Stomach smooth muscle (tissue), 2 donors: ENCODE measurements around the gene GFI1B.

Source experiments
- H3K27ac ChIP-seq: one replicate; pipeline ENCODE4 v1.7.0; 2013; ENCODE audit warnings: mild to moderate bottlenecking, low read length, inconsistent platforms
- H3K27me3 ChIP-seq, 2 donors: one replicate each; pipeline ENCODE4 v1.7.0; 2013; ENCODE audit warnings: low read length in 2 of 2; ENCODE audit not compliant: insufficient read depth in 2 of 2, control insufficient read depth in 1 of 2
- H3K36me3 ChIP-seq, 2 donors: one replicate each; pipeline ENCODE4 v1.7.0; 2013; ENCODE audit warnings: low read length in 2 of 2; ENCODE audit not compliant: control insufficient read depth in 2 of 2, insufficient read depth in 2 of 2
- H3K4me1 ChIP-seq: one replicate; pipeline ENCODE4 v1.7.0; 2013; ENCODE audit warnings: low read length; ENCODE audit not compliant: control insufficient read depth, insufficient read depth
- H3K4me3 ChIP-seq, 2 donors: one replicate each; pipeline ENCODE4 v1.7.0; 2013; ENCODE audit warnings: low read length in 2 of 2
- H3K9ac ChIP-seq, 2 donors: one replicate each; pipeline ENCODE4 v1.7.0; 2013; ENCODE audit warnings: low read length in 2 of 2, mild to moderate bottlenecking in 1 of 2
- H3K9me3 ChIP-seq, 2 donors: one replicate each; pipeline ENCODE4 v1.7.0; 2013; ENCODE audit warnings: low read length in 2 of 2; ENCODE audit not compliant: control insufficient read depth in 2 of 2
- donor health status: healthy.
- donor health status: Pancreatic carcinoma.

The GFI1B gene

DNA sequence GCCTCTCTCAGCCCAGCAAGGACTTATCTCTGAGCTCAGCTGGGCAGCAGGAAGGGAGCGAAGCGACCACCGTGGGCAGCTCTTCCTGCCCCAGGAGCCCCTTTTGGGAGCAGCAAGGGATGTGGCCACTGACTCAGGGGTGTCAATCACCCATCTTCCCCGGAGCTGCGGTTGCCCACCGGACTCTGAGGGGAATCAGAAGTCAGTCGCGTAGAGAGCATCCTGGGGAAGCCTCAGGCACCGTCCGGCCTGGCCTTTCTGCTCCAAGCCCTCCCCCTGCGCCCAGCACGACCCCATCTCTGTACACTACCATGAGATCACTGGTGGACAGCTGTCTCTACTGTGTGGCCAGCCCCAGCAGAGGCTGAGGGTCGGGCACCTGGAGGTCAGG lies 24.6 kb downstream of the GFI1B start:
- Histone ChIP-seq H3K27me3 (peaks cover 12 to 37% of the 10 kb centered on the region in 2 donors), H3K36me3 (no peaks in the 10 kb centered on the region), H3K4me1 (no peaks in the 10 kb centered on the region), H3K27ac (no peak overlapping the region), H3K4me3 (no peak overlapping the region), H3K9me3 (no peaks in the 10 kb centered on the region), H3K9ac (no peak overlapping the region)

GRCh38 chr9:133003671-133004090 lies 25.2 kb downstream of the GFI1B start:
- Histone ChIP-seq H3K9ac (no peak overlapping the region), H3K9me3 (no peaks in the 10 kb centered on the region), H3K36me3 (no peaks in the 10 kb centered on the region), H3K27ac (no peak overlapping the region), H3K27me3 (peaks cover 12 to 38% of the 10 kb centered on the region in 2 donors), H3K4me3 (no peak overlapping the region), H3K4me1 (no peaks in the 10 kb centered on the region)

- Histone ChIP-seq H3K27me3 (peaks cover 12 to 38% of the 10 kb centered on the region in 2 donors), H3K9ac (no peak overlapping the region), H3K9me3 (no peaks in the 10 kb centered on the region), H3K4me3 (no peak overlapping the region), H3K4me1 (no peaks in the 10 kb centered on the region), H3K36me3 (no peaks in the 10 kb centered on the region), H3K27ac (no peak overlapping the region)
Measured at GRCh38 chr9:133004091-133004998, 25.9 kb downstream of the GFI1B start.

DNA sequence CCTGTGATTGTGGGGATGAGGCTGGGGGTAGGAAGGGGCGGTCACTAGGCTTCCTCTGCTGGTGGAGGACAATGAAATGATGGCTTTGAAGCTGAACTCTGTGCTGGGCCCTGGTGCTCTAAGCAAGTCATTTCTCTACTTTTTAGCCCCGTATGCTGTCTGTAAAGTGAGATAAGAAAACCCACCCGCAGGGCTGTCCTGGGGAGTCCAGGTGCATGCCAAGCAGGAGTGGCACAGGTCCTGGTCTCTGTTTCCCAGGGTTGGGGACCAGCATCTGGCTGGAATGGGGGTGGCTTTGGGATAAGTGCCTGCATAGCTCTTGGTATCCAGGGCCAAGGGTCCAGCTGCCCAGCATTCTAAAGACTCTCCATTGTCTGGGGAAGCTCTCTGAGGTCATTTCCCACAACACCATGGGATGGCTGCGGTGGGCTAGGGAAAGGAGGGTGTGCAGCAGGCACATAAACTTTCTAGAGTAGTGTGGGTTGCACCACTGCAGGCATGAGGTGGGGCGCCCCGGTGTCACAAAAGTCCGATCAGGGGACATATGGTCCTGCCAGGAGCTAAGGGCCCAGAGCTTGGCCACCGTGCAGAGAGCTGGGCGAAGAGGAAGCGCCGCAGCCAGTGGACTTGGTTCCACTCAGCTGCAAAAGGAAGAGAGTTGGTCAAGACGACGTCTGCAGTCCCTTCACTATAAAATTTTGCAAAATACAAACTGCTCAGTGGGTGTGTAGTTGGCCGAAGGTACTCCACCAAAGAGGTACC lies 26.7 kb downstream of the GFI1B start:
- H3K27me3 ChIP-seq = peaks cover 12 to 38% of the 10 kb centered on the region in 2 donors

GRCh38 chr9:133005957-133006356 lies 27.5 kb downstream of the GFI1B start:
- Histone ChIP-seq H3K4me3 (no peak overlapping the region), H3K27ac (no peak overlapping the region), H3K27me3 (peaks cover 9 to 35% of the 10 kb centered on the region in 2 donors), H3K36me3 (no peaks in the 10 kb centered on the region), H3K9me3 (peaks cover 0 to 3% of the 10 kb centered on the region in 2 donors), H3K9ac (no peak overlapping the region), H3K4me1 (no peaks in the 10 kb centered on the region)

More for the DNA sequence above, 26.7 kb downstream of the GFI1B start:
- Histone ChIP-seq H3K27ac (no peak overlapping the region), H3K36me3 (no peaks in the 10 kb centered on the region), H3K9ac (no peak overlapping the region), H3K4me3 (no peak overlapping the region), H3K9me3 (peaks cover 0 to 3% of the 10 kb centered on the region in 2 donors), H3K4me1 (no peaks in the 10 kb centered on the region)

DNA sequence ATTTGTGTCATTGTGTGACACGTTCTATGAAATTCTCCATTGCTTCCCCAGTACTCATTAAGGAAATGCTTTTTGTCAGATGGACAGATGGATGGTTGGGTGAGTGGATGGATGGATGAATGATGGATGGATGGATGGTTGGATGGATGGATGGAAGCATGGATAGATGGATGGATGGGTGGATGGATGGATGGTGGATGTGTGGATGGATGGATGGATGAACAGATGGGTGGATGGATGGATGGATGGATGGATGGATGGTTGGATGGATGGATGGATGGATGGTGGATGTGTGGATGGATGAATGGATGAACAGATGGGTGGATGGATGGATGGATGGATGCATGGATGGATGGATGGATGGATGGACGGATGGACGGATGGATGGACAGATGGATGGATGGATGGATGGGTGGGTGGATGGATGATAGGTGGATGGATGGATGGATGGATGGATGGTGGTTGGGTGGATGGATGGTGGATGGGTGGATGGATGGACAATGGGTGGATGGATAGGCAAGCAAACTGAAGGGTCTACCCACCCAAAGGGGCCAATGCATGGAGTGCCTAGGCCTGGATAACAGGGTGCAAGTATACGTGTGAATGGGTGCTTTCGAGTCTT lies 28.3 kb downstream of the GFI1B start:
- Histone ChIP-seq H3K4me1 (no peaks in the 10 kb centered on the region), H3K4me3 (no peak overlapping the region), H3K27ac (no peak overlapping the region), H3K36me3 (no peaks in the 10 kb centered on the region), H3K9me3 (peaks cover 0 to 3% of the 10 kb centered on the region in 2 donors), H3K9ac (no peak overlapping the region), H3K27me3 (peaks cover 9 to 35% of the 10 kb centered on the region in 2 donors)

DNA sequence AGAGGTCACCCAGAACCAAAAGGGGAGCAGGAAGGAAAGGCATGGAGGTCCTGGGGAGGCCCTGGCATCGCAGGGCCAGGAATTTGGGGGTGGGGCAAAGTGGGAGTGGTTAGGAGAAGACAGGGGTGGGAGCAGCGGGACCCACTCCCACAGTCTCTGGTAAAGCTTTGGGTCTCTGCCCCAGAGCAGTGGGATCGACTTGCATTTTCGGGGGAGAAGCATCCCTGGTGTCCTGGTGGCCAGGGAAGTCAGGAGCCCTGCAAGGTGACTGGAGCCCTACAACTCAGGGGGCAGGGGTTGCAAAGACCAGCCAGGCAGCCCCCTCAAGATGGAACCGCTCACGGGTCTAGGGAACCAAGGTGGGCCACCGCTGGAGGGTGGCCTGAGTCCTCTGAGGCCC lies 29.9 kb downstream of the GFI1B start:
- Histone ChIP-seq H3K36me3 (no peaks in the 10 kb centered on the region), H3K4me3 (no peak overlapping the region), H3K27me3 (peaks cover 5 to 26% of the 10 kb centered on the region in 2 donors), H3K27ac (no peak overlapping the region), H3K4me1 (no peaks in the 10 kb centered on the region), H3K9me3 (peaks cover 0 to 3% of the 10 kb centered on the region in 2 donors), H3K9ac (no peak overlapping the region)

DNA sequence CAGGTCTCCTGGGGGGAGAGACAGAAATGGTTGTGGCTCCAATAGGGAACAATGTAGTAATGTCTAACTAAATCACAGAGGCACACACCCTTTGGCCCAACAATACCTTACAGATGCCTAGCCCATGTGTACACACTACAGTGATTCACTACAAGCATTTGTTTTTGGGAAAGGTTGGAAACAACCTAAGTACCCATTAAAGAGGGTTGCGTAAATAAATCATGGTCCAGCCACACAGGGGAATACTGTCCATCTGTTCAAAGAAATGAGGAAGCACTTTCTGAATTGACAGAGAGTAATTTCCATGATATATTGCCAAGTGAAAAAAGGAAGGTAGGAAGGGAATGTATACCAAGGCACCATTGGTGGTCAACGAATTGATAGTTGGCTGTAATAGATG lies 30.3 kb downstream of the GFI1B start:
- Histone ChIP-seq H3K4me1 (no peaks in the 10 kb centered on the region), H3K27ac (no peak overlapping the region), H3K9me3 (peaks cover 0 to 3% of the 10 kb centered on the region in 2 donors), H3K27me3 (peaks cover 5 to 23% of the 10 kb centered on the region in 2 donors), H3K36me3 (no peaks in the 10 kb centered on the region), H3K4me3 (no peak overlapping the region), H3K9ac (no peak overlapping the region)

DNA sequence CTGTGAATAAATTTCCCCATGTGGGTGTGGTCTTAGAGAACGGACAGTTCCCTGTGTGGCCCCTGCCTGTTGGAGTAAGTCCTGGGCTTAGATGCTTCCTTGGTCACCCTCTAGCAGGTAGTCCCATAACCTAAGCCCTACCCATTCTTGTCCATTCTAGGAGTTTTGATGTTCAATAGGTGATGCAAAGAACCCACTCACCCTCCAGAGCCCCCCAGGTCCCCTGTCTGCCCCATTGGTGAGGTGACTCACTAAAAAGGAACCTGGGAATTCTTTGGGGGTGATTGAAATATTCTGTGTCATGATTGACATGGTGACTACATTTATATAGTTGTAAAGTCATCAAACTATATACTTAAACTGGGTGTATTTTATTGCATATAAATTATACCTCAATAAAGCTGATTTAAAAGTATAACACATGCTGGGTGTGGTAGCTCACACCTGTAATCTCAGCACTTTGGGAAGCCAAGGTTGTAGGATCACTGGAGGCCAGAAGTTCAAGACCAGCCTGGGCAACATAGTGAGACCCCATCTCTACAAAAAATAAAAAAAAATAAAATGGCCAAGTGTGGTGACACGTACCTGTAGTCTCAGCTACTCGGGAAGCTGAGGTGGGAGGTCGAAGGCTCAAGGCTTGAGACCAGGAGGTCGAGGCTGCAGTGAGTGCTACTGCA lies 31.6 kb downstream of the GFI1B start:
- no peak overlapping the region for H3K4me3 ChIP-seq
- no peaks in the 10 kb centered on the region for H3K4me1 ChIP-seq
- no peak overlapping the region for H3K9ac ChIP-seq
- H3K36me3 ChIP-seq = no peaks in the 10 kb centered on the region
- H3K27me3 ChIP-seq = peaks cover 5 to 19% of the 10 kb centered on the region in 2 donors
- peaks cover 0 to 10% of the 10 kb centered on the region in 2 donors for H3K9me3 ChIP-seq
- no peak overlapping the region for H3K27ac ChIP-seq

DNA sequence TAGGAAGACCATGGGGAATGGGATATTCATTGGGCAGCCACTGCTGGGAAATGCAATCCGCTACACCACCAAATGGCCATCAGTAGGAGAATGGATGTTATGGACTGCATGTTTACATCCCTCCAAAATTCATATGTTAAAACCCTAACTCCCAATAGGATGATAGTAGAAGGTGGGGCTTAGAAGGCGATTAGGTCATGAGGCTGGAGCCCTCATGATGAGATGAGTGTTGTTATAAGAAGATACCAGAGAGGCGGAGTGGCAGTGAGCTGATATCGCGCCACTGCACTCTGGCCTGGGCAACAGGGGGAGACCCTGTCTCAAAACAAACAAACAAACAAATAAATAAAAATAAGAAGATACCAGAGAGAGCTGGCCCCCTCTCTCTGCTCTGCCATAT lies 36.2 kb downstream of the GFI1B start:
- no peak overlapping the region for H3K27ac ChIP-seq
- H3K27me3 ChIP-seq = peaks cover 0 to 3% of the 10 kb centered on the region in 2 donors
- no peaks in the 10 kb centered on the region for H3K4me1 ChIP-seq
- H3K9me3 ChIP-seq = peaks cover 4 to 10% of the 10 kb centered on the region in 2 donors
- H3K4me3 ChIP-seq = no peak overlapping the region
- no peaks in the 10 kb centered on the region for H3K36me3 ChIP-seq
- no peak overlapping the region for H3K9ac ChIP-seq
